ENCODE data around the gene ACTG2.

The ACTG2 gene

DNA sequence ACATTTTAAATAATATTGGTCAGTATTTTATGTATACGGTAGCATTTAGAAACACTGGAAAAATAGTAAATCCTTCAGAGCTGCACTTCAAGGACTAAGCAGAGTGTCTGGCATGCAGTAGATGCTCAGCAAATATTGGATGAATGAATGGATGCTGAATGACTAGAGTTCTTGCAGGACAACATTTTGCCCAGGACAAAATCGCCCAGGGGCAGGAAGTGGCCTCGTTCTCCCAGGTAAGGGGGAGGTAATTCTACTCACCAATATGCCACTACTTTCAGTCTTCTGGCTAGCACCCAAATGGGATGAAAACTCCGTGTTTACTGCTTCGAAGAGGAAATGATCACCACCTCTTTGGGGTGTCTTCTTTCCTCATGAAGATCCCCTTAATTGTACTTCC lies 29.9 kb downstream of the ACTG2 start:
- no peak for DNase-seq (ENCODE audit: low spot score)
- in situ Hi-C loops (cut with MboI; ENCODE audit: low pct_unique_long_range_greater_than_20kb, low sequenced_read_pairs, unreplicated experiment), result no loop called here
- TF ChIP-seq, protein P1, sequence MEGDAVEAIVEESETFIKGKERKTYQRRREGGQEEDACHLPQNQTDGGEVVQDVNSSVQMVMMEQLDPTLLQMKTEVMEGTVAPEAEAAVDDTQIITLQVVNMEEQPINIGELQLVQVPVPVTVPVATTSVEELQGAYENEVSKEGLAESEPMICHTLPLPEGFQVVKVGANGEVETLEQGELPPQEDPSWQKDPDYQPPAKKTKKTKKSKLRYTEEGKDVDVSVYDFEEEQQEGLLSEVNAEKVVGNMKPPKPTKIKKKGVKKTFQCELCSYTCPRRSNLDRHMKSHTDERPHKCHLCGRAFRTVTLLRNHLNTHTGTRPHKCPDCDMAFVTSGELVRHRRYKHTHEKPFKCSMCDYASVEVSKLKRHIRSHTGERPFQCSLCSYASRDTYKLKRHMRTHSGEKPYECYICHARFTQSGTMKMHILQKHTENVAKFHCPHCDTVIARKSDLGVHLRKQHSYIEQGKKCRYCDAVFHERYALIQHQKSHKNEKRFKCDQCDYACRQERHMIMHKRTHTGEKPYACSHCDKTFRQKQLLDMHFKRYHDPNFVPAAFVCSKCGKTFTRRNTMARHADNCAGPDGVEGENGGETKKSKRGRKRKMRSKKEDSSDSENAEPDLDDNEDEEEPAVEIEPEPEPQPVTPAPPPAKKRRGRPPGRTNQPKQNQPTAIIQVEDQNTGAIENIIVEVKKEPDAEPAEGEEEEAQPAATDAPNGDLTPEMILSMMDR (IDR thresholded peaks at IDR 0.05; ENCODE audit: extremely low read depth, insufficient read depth, missing control alignments), result no peak

DNA sequence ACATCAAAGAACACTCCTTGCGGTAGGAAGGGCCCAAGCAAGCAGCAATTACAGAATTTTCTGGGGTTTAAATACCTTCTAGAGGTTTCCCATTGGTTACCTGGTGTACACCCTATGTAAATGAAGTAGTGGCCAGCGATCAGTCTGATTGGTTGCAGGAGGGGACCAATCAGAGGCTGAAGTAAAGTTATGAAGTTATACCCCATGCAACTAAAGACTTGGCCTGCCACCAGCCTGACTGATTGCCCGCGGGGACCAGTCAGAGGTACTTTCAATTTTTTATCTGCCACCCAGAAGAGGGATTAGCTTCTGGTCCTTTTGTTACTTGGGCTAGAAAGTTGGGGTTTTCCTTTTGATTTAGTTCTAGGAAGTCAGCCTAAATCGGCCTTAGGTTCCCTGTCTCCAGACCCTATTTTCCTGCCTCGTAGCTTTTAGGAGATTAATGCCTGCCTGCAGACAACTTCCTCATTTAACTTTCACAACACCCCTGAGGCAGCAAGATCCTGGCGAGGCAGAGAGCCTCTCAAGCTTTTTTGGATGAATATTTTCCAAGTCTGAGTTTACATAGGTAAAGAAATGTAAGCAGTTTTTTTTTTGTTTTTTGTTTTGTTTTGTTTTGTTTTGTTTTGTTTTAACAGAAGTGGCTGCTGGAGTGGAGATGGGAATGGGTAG lies 32.4 kb downstream of the ACTG2 start:
- no peak for DNase-seq (ENCODE audit: low spot score)
- in situ Hi-C loops (cut with MboI; ENCODE audit: low pct_unique_long_range_greater_than_20kb, low sequenced_read_pairs, unreplicated experiment), result no loop called here
- TF ChIP-seq, protein P1 (IDR thresholded peaks at IDR 0.05; ENCODE audit: extremely low read depth, insufficient read depth, missing control alignments), result no peak

DNA sequence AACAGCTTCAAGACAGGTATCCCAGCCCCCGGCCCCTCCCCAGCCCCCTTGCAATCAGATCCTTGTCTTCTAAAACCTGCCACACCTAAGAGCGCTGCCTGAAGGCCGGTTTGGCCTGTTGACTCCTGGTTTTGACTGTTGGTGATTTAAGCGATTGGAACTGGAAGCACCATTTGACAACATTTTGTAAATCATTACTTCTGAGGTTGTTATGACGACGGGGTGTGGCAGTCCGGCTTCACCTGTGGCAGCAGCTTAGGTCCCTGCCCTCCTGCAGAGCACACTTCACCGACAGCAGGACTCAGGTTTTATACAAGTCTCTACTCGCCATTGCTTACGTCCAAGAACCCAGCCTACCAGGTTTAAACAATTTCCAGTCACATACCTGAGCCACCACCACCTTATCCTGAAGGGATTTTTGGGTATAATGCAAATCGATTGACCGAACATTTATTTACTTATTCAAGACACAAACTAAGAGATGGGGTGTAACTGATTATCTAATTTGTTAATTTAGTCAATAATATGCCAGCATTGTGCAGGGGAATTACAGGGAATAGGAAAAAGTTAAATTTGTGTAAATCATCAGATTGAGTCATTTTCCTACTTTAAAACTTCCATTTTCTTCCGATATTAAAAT lies 33.2 kb downstream of the ACTG2 start:
- in situ Hi-C loops (cut with MboI; ENCODE audit: low pct_unique_long_range_greater_than_20kb, low sequenced_read_pairs, unreplicated experiment), result no loop called here
- DNase-seq (ENCODE audit: low spot score), result no peak
- TF ChIP-seq, protein P1 (IDR thresholded peaks at IDR 0.05; ENCODE audit: extremely low read depth, insufficient read depth, missing control alignments), result no peak

DNA sequence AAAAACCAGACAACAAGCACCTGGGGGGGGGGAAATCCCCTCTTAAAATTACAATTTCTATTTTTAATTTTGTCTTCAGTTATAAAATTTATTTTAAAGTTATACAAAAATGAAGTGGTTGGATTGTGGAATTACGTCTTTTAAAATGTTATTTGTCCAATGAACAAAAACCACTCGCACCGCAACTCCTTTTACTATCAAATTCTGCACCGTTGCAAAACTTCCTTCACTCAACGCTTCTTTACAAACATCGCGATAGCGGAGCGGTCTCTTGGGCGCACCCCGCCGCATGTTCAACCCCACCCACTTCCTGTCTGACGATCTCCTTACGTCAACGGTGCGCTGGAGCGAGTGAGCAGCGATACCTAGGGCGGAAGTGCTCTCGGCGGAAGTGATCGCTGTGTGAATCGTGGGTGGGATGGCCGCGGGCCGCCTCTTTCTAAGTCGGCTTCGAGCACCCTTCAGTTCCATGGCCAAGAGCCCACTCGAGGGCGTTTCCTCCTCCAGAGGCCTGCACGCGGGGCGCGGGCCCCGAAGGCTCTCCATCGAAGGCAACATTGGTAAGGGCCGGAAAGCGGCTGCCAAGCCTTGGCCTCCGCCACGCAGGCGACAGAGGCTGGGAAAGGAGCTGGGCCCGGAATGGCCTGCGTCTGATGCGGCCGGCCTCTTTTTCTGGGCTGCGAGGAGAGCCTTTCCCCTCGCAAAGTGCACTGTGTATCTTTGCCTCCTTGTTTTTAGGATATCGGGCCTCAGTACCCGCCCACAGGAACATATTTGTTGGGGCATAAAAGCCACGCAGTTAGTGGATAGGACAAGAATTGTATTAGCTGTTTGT lies 33.9 kb downstream of the ACTG2 start, which contains the start of gene DGUOK:
Gene DGUOK (plus strand): TSS at position 388 of the 835 bp plus-strand sequence. CDS start 31 bp downstream, at position 419.
- in situ Hi-C loops (cut with MboI; ENCODE audit: low pct_unique_long_range_greater_than_20kb, low sequenced_read_pairs, unreplicated experiment), result no loop called here
- peak; percentile 92 for DNase-seq (ENCODE audit: low spot score)

DNA sequence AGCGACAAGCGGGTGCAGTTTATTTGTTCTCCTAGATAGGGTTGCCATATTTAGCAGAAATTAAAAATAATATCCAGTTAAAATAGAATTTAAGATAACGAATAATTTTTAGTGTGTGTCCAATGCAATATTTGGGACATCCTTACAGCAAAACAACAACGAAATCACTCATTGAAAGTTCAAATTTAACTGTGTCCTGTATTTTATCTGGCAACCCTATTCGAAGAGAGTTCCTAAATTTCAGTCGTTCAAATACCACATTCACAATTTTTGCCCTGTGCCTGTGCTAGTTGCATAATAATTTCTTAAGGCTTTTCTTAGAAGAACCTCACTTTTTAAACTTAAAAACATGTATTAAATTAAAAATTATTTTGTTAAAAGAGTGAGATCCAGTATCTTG lies 34.5 kb downstream of the ACTG2 start:
- no peak for DNase-seq (ENCODE audit: low spot score)
- in situ Hi-C loops (cut with MboI; ENCODE audit: low pct_unique_long_range_greater_than_20kb, low sequenced_read_pairs, unreplicated experiment), result no loop called here
- TF ChIP-seq, protein P1 (IDR thresholded peaks at IDR 0.05; ENCODE audit: extremely low read depth, insufficient read depth, missing control alignments), result no peak

More for the DNA sequence above, 33.9 kb downstream of the ACTG2 start, which contains the start of gene DGUOK:
- TF ChIP-seq, protein P1 (IDR thresholded peaks at IDR 0.05; ENCODE audit: extremely low read depth, insufficient read depth, missing control alignments), result no peak

DNA sequence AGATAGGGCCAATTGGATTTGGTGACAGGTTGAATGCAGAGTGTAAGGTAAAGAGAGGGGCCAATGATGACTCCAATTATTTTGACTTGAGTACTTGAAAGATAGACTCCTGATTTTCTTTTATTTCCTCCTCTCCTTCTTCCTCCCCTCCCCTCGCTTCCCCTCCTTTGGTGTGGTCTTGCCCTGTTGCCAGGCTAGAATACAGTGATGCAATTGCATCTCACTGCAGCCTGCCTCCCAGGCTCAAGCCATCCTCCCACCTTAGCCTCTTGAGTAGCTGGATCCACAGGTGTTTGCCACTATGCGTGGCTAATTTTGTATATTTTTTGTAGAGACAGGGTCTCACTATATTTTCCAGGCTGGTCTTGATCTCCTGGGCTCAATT lies 36.1 kb downstream of the ACTG2 start:
- no peak for DNase-seq (ENCODE audit: low spot score)
- TF ChIP-seq, protein P1 (IDR thresholded peaks at IDR 0.05; ENCODE audit: extremely low read depth, insufficient read depth, missing control alignments), result no peak
- in situ Hi-C loops (cut with MboI; ENCODE audit: low pct_unique_long_range_greater_than_20kb, low sequenced_read_pairs, unreplicated experiment), result no loop called here
